H9 (cell line): ENCODE results near the gene SMIM41. TPM values are rescaled to one million over a fixed set of nuclear protein-coding genes. Genes with fewer than 3 reads are reported as not detected.

ENCODE experiments used
- DNase-seq: peaks from one replicate; pipeline ENCODE4 v3.0.0-alpha.2; 2017
- H2AFZ ChIP-seq: one replicate; pipeline ENCODE4 v1.6.1; 2013; ENCODE audit warnings: mild to moderate bottlenecking, low read length, control low read depth, moderate library complexity
- H2AK5ac ChIP-seq: 2 replicates; pipeline ENCODE4 v1.6.1; 2013; ENCODE audit warnings: low read length, control low read depth, mixed read lengths; ENCODE audit not compliant: insufficient read length
- H2BK120ac ChIP-seq: one replicate; pipeline ENCODE4 v1.6.1; 2013; ENCODE audit warnings: low read depth, mild to moderate bottlenecking, low read length, control low read depth, inconsistent platforms; ENCODE audit not compliant: poor library complexity, severe bottlenecking
- H2BK12ac ChIP-seq: 2 replicates; pipeline ENCODE4 v1.6.1; 2013; ENCODE audit warnings: low read length, control low read depth, mixed read lengths, low read depth; ENCODE audit not compliant: insufficient read length
- H2BK15ac ChIP-seq: 2 replicates; pipeline ENCODE4 v1.6.1; 2013; ENCODE audit warnings: low read depth, low read length, control low read depth
- H2BK20ac ChIP-seq: one replicate; pipeline ENCODE4 v1.6.1; 2013; ENCODE audit warnings: low read depth, mild to moderate bottlenecking, low read length, control low read depth, inconsistent platforms; ENCODE audit not compliant: poor library complexity, severe bottlenecking
- H2BK5ac ChIP-seq: 2 replicates; pipeline ENCODE4 v1.6.1; 2013; ENCODE audit warnings: low read length, control low read depth, mixed read lengths; ENCODE audit not compliant: insufficient read length
- H3K14ac ChIP-seq: 2 replicates; pipeline ENCODE4 v1.6.1; 2013; ENCODE audit warnings: low read length, control low read depth; ENCODE audit not compliant: insufficient read depth
- H3K18ac ChIP-seq: 2 replicates; pipeline ENCODE4 v1.6.1; 2013; ENCODE audit warnings: low read depth, mild to moderate bottlenecking, mixed read lengths, low read length, control low read depth; ENCODE audit not compliant: insufficient read length
- H3K23ac ChIP-seq: 2 replicates; pipeline ENCODE4 v1.6.1; 2013; ENCODE audit warnings: low read length, control low read depth, mixed read lengths, low read depth; ENCODE audit not compliant: insufficient read length
- H3K23me2 ChIP-seq: 2 replicates; pipeline ENCODE4 v1.6.1; 2013; ENCODE audit warnings: low read depth, mild to moderate bottlenecking, mixed read lengths, low read length, control low read depth; ENCODE audit not compliant: insufficient read length, poor library complexity, severe bottlenecking
- H3K27ac ChIP-seq: 2 replicates; pipeline ENCODE4 v1.5.1; 2013; ENCODE audit warnings: low read length, control low read depth, mixed read lengths, low read depth; ENCODE audit not compliant: insufficient read length
- H3K27me3 ChIP-seq: 2 replicates; pipeline ENCODE4 v1.6.1; 2013; ENCODE audit warnings: low read length, control low read depth, inconsistent platforms; ENCODE audit not compliant: insufficient read depth
- H3K4ac ChIP-seq: 2 replicates; pipeline ENCODE4 v1.6.1; 2013; ENCODE audit warnings: low read depth, mild to moderate bottlenecking, control low read depth, inconsistent platforms, low read length, moderate library complexity
- H3K4me1 ChIP-seq: 2 replicates; pipeline ENCODE4 v1.6.1; 2013; ENCODE audit warnings: low read length, control low read depth, inconsistent platforms; ENCODE audit not compliant: insufficient read depth
- H3K4me2 ChIP-seq: 2 replicates; pipeline ENCODE4 v1.6.1; 2013; ENCODE audit warnings: low read length, control low read depth, mixed read lengths; ENCODE audit not compliant: insufficient read length, insufficient read depth
- H3K56ac ChIP-seq: 2 replicates; pipeline ENCODE4 v1.6.1; 2013; ENCODE audit warnings: low read depth, mild to moderate bottlenecking, mixed read lengths, low read length, control low read depth; ENCODE audit not compliant: insufficient read length
- H3K79me1 ChIP-seq: 2 replicates; pipeline ENCODE4 v1.6.1; 2013; ENCODE audit warnings: low read depth, mild to moderate bottlenecking, moderate library complexity, low read length, control low read depth, inconsistent platforms; ENCODE audit not compliant: insufficient read depth, poor library complexity, severe bottlenecking
- H3K79me2 ChIP-seq: 2 replicates; pipeline ENCODE4 v1.6.1; 2013; ENCODE audit warnings: low read length, control low read depth, inconsistent platforms; ENCODE audit not compliant: insufficient read depth
- H3K9ac ChIP-seq: 2 replicates; pipeline ENCODE4 v1.6.1; 2013; ENCODE audit warnings: low read length, control low read depth, mixed read lengths; ENCODE audit not compliant: insufficient read length; ENCODE audit errors: extremely low read depth
- H3K9me3 ChIP-seq: one replicate; pipeline ENCODE4 v1.6.1; 2013; ENCODE audit warnings: low read depth, low read length, inconsistent platforms; ENCODE audit not compliant: control insufficient read depth
- H3T11ph ChIP-seq: one replicate; pipeline ENCODE4 v1.6.1; 2013; ENCODE audit warnings: mild to moderate bottlenecking, low read length, control low read depth, inconsistent platforms
- H4K20me1 ChIP-seq: one replicate; pipeline ENCODE4 v1.6.1; 2013; ENCODE audit not compliant: control insufficient read depth, insufficient read length, insufficient read depth
- H4K5ac ChIP-seq: 2 replicates; pipeline ENCODE4 v1.6.1; 2013; ENCODE audit warnings: low read depth, mild to moderate bottlenecking, mixed read lengths, low read length, control low read depth; ENCODE audit not compliant: insufficient read length
- H4K8ac ChIP-seq: replicated peaks from 2 replicates; pipeline ENCODE4 v1.6.1; 2013; ENCODE audit warnings: low read length, control low read depth, mixed read lengths, low read depth; ENCODE audit not compliant: insufficient read length
- H4K91ac ChIP-seq: 2 replicates; pipeline ENCODE4 v1.6.1; 2013; ENCODE audit warnings: low read depth, mild to moderate bottlenecking, moderate library complexity, mixed read lengths, low read length, control low read depth; ENCODE audit not compliant: insufficient read length
- H3K27ac Mint-ChIP-seq, 3 experiments: 2 replicates in 2 of 3; 3 replicates in 1 of 3; pipeline ENCODE4 v1.8.0; 2020 to 2021; ENCODE audit warnings: mixed read lengths in 3 of 3, mild to moderate bottlenecking in 1 of 3, moderate library complexity in 1 of 3
- H3K27me3 Mint-ChIP-seq: 2 replicates; pipeline ENCODE4 v1.8.0; 2021; ENCODE audit warnings: low read depth, mild to moderate bottlenecking, moderate library complexity, mixed read lengths
- H3K36me3 Mint-ChIP-seq, 3 experiments: 2 replicates in 2 of 3; 3 replicates in 1 of 3; pipeline ENCODE4 v1.8.0; 2020 to 2021; ENCODE audit warnings: low read depth in 3 of 3, mixed read lengths in 3 of 3; ENCODE audit not compliant: insufficient read depth in 1 of 3
- H3K4me1 Mint-ChIP-seq, 2 experiments: 2 replicates each; pipeline ENCODE4 v1.8.0; 2020; ENCODE audit warnings: mixed read lengths in 2 of 2
- H3K4me3 Mint-ChIP-seq, 2 experiments: 2 replicates in 1 of 2; 3 replicates in 1 of 2; pipeline ENCODE4 v1.8.0; 2020 to 2021; ENCODE audit warnings: mild to moderate bottlenecking in 2 of 2, mixed read lengths in 2 of 2, moderate library complexity in 1 of 2
- H3K9me3 Mint-ChIP-seq, 2 experiments: 2 replicates in 1 of 2; 3 replicates in 1 of 2; pipeline ENCODE4 v1.8.0; 2020; ENCODE audit warnings: mild to moderate bottlenecking in 2 of 2, mixed read lengths in 2 of 2, moderate library complexity in 1 of 2
- CTCF ChIP-seq: fragments of 200-600 bp; sonication (generic); conservative IDR thresholded peaks from 3 replicates; pipeline ENCODE4 v1.8.0; 2021; ENCODE audit warnings: antibody characterized with exemption, mild to moderate bottlenecking
- WGBS: extraction: QIAGEN DNeasy Blood & Tissue Kit; methylation state at CpG from one replicate; pipeline ENCODE4 v1.1.7; 2013; ENCODE audit warnings: missing lambda C conversion rate, low lambda C conversion rate, mixed read lengths; ENCODE audit not compliant: insufficient read length; ENCODE audit errors: extremely low coverage; 5-methylcytosine and 5-hydroxymethylcytosine counted together
- total RNA-seq: library from RNA; stranded (reverse); gene quantifications from 2 replicates; pipeline ENCODE4 v1.2.1, GENCODE V29; 2021

The SMIM41 gene
- total RNA-seq, 1 experiment from 2014 or later = not detected

GRCh38 chr12:52052468-52053186, 26.9 kb upstream of the SMIM41 start:
- H3K27me3 ChIP-seq = peaks cover 7% of the 10 kb centered on the region; the same call in 1 of the 2 replicates
- H2BK20ac ChIP-seq = no peak overlapping the region
- H3K9ac ChIP-seq = no peak overlapping the region
- no peaks in the 10 kb centered on the region; a peak in 1 of 5 replicates for H3K9me3 Mint-ChIP-seq
- H4K5ac ChIP-seq = no peak overlapping the region
- no peak overlapping the region for H3K4me2 ChIP-seq
- H2AK5ac ChIP-seq = no peak overlapping the region
- no peak overlapping the region for H4K8ac ChIP-seq
- H2BK15ac ChIP-seq = no peak overlapping the region
- no peaks in the 10 kb centered on the region for H4K20me1 ChIP-seq
- TF ChIP-seq CTCF = no peak
- H3K23me2 ChIP-seq = peaks cover 17% of the 10 kb centered on the region
- no peak overlapping the region for H2BK5ac ChIP-seq
- peaks cover 52% of the 10 kb centered on the region for H3K27me3 Mint-ChIP-seq
- no peak overlapping the region for H3K18ac ChIP-seq
- no CpG with 5 or more reads among the region's 7 CpGs for WGBS
- H3K27ac ChIP-seq = no peak overlapping the region
- no peak overlapping the region for H2BK12ac ChIP-seq
- H3K4me3 Mint-ChIP-seq = peak overlapping the region in 1 of 2 experiments; percentile 88; a peak in 3 of 5 replicates
- no peak overlapping the region for H2AFZ ChIP-seq
- H3K79me2 ChIP-seq = no peaks in the 10 kb centered on the region
- peaks cover 0 to 19% (median 13%) of the 10 kb centered on the region in 3 experiments; a peak in 6 of 7 replicates for H3K36me3 Mint-ChIP-seq
- no peak overlapping the region for H3K4ac ChIP-seq
- no peaks in the 10 kb centered on the region for H3K79me1 ChIP-seq
- no peak overlapping the region for H3T11ph ChIP-seq
- peaks cover 25 to 31% of the 10 kb centered on the region in 2 experiments for H3K4me1 Mint-ChIP-seq
- H3K27ac Mint-ChIP-seq = no peak overlapping the region
- no peak overlapping the region for H3K14ac ChIP-seq
- no peaks in the 10 kb centered on the region for H3K9me3 ChIP-seq
- H2BK120ac ChIP-seq = no peak overlapping the region
- DNase-seq = peak; percentile 19
- no peaks in the 10 kb centered on the region; the same call in 1 of the 2 replicates for H3K4me1 ChIP-seq
- no peak overlapping the region for H4K91ac ChIP-seq
- H3K23ac ChIP-seq = no peak overlapping the region
- H3K56ac ChIP-seq = no peak overlapping the region
